OCI-LY7 (cell line): ENCODE data around the gene CPZ.

Experiments used
- EZH2phosphoT487 ChIP-seq: fragments of 200-600 bp; sonication (generic); IDR thresholded peaks from 2 replicates; pipeline ENCODE4 v1.6.1; 2018; ENCODE audit warnings: low read depth, borderline replicate concordance, mild to moderate bottlenecking, mixed run types, antibody characterized with exemption, low read length, moderate library complexity, mixed read lengths
- TF ChIP-seq, protein P1 (sequence below): fragments of 200-600 bp; sonication (generic); conservative IDR thresholded peaks from 2 replicates; pipeline ENCODE4 v1.5.1; 2014; ENCODE audit warnings: mild to moderate bottlenecking, antibody characterized with exemption, low read length, moderate library complexity, mixed read lengths

DNA sequence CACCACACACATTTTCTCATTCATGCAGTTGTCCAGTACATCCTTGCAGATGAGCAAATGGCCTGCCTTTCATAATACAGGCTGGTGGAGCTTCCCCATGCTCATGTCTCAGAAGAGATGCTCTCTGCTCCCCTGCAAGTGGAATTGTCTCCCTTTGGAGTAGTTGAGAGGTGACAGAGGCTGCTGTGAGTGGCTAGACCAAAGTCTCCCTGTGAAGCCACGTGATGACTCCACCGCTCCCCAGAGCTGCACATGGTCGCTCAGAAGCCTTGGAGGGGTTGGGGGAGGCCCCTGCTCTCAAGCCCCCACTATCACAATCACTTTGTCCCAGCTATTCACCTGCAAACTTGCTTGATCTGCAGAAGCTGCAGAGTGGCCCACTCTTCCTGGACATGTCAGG is 13.8 kb upstream of the CPZ start:
- TF ChIP-seq, protein P1, sequence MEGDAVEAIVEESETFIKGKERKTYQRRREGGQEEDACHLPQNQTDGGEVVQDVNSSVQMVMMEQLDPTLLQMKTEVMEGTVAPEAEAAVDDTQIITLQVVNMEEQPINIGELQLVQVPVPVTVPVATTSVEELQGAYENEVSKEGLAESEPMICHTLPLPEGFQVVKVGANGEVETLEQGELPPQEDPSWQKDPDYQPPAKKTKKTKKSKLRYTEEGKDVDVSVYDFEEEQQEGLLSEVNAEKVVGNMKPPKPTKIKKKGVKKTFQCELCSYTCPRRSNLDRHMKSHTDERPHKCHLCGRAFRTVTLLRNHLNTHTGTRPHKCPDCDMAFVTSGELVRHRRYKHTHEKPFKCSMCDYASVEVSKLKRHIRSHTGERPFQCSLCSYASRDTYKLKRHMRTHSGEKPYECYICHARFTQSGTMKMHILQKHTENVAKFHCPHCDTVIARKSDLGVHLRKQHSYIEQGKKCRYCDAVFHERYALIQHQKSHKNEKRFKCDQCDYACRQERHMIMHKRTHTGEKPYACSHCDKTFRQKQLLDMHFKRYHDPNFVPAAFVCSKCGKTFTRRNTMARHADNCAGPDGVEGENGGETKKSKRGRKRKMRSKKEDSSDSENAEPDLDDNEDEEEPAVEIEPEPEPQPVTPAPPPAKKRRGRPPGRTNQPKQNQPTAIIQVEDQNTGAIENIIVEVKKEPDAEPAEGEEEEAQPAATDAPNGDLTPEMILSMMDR: no peak
- TF ChIP-seq EZH2phosphoT487: no peak
